ENCODE results near the gene WNT5A. TPM values are rescaled to one million over a fixed set of nuclear protein-coding genes. Genes with fewer than 3 reads are reported as not detected.

The WNT5A gene
- total RNA-seq, 1 donor from 2014 or later, result 8.9 TPM

DNA sequence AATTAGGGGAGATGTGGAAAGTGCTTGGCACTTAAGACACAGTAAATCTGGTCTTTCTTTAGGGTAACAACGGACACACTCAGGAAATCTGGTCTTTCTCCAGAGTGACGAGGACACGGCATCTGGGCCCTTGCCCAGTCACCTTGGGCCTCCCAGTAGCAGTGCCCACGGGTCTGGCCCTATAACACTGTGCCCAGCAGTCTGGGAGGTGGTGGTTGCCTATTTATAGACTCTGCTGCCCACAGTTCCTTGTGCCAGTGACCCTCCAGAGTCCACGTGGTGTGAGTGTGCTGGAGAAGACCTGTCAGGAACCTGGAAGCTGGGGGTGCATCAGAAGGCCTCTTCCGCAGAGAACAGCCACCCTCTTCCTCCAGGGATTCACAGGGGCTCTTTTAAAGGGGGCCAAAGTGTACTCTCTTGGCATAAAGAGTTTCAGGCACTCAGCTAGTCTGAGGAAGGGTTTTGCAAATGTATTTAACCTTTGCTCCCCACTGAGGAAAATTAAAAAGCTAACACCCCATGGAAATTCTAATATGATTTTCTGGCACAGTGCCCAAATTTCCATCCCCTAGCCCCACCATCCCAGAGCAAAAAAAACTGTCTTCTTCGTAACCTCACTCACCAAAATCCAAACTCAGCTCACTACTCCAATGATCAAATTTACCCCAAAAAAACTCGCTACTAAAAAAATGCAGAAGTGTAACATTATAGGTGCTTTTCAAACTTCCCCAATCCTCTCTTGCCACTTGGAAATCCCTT lies 15.4 kb downstream of the WNT5A start:
- Histone ChIP-seq H3K36me3 (ENCODE audit: control insufficient read depth in 3 of 3, insufficient read depth in 3 of 3, low read length in 3 of 3) (peaks cover 0 to 6% (median 5%) of the 10 kb centered on the region in 3 donors), H3K27ac (ENCODE audit: low read depth, low read length) (no peak overlapping the region), H3K4me1 (ENCODE audit: control insufficient read depth in 3 of 3, insufficient read depth in 3 of 3, low read length in 3 of 3) (peaks cover 0 to 5% (median 2%) of the 10 kb centered on the region in 3 donors), H3K4me3 (ENCODE audit: low read length in 3 of 3) (no peak overlapping the region), H3K9ac (ENCODE audit: low read depth in 1 of 3, low read length in 3 of 3) (no peak overlapping the region), H3K27me3 (ENCODE audit: control insufficient read depth in 3 of 3, insufficient read depth in 3 of 3, low read length in 3 of 3) (no peaks in the 10 kb centered on the region), H3K9me3 (ENCODE audit: control insufficient read depth in 3 of 3, low read length in 3 of 3) (no peaks in the 10 kb centered on the region)

DNA sequence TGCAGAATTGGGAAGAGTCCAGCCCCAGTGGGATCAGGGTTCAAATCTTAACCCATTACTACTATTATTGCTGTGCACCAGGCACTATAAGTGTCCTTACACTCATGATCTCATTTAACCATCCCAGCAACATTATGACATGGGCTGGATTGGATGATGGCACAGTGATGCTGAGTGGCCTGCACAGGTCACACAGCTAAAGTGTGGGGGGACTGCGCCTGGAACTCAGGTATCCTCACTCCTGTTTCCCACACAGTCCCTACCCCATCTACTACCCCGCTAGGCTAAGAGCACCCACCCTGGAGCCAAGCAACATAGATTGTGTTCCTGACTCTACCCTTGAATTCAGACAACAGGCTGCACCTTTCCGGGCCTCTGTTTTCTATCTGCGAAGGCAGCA lies 16.0 kb downstream of the WNT5A start:
- H3K27me3 ChIP-seq (ENCODE audit: control insufficient read depth in 3 of 3, insufficient read depth in 3 of 3, low read length in 3 of 3), result no peaks in the 10 kb centered on the region
- no peaks in the 10 kb centered on the region for H3K9me3 ChIP-seq (ENCODE audit: control insufficient read depth in 3 of 3, low read length in 3 of 3)
- H3K9ac ChIP-seq (ENCODE audit: low read depth in 1 of 3, low read length in 3 of 3), result no peak overlapping the region
- H3K4me3 ChIP-seq (ENCODE audit: low read length in 3 of 3), result no peak overlapping the region
- H3K36me3 ChIP-seq (ENCODE audit: control insufficient read depth in 3 of 3, insufficient read depth in 3 of 3, low read length in 3 of 3), result peaks cover 0 to 6% (median 5%) of the 10 kb centered on the region in 3 donors
- no peak overlapping the region for H3K27ac ChIP-seq (ENCODE audit: low read depth, low read length)
- H3K4me1 ChIP-seq (ENCODE audit: control insufficient read depth in 3 of 3, insufficient read depth in 3 of 3, low read length in 3 of 3), result peaks cover 0 to 5% (median 2%) of the 10 kb centered on the region in 3 donors

- Histone ChIP-seq H3K4me3 (ENCODE audit: low read length in 3 of 3) (no peak overlapping the region), H3K4me1 (ENCODE audit: control insufficient read depth in 3 of 3, insufficient read depth in 3 of 3, low read length in 3 of 3) (peaks cover 0 to 5% (median 2%) of the 10 kb centered on the region in 3 donors), H3K9ac (ENCODE audit: low read depth in 1 of 3, low read length in 3 of 3) (no peak overlapping the region), H3K36me3 (ENCODE audit: control insufficient read depth in 3 of 3, insufficient read depth in 3 of 3, low read length in 3 of 3) (peaks cover 0 to 6% (median 5%) of the 10 kb centered on the region in 3 donors), H3K27me3 (ENCODE audit: control insufficient read depth in 3 of 3, insufficient read depth in 3 of 3, low read length in 3 of 3) (no peaks in the 10 kb centered on the region), H3K27ac (ENCODE audit: low read depth, low read length) (no peak overlapping the region), H3K9me3 (ENCODE audit: control insufficient read depth in 3 of 3, low read length in 3 of 3) (no peaks in the 10 kb centered on the region)
Measured at GRCh38 chr3:55469957-55470526, 17.1 kb downstream of the WNT5A start.

DNA sequence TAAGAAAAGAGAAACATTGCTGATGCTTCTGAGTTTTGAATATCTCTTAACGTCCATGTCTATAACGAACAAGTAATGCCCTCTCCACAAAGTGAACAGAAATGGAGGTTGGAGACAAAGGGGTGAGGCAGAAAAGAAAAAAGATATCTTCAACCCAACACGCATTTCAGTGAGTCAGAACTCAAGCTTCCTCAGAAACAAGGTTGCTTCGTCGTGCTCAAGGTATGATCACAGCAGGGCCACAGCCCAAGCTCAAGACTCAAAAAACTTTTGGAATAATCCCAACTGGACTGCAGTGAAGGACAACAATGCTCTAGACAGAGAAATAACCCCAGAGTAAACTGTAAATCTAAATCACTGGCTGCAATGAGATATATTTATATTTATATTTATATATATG lies 18.9 kb downstream of the WNT5A start:
- no peaks in the 10 kb centered on the region for H3K9me3 ChIP-seq (ENCODE audit: control insufficient read depth in 3 of 3, low read length in 3 of 3)
- peaks cover 0 to 5% (median 4%) of the 10 kb centered on the region in 3 donors for H3K36me3 ChIP-seq (ENCODE audit: control insufficient read depth in 3 of 3, insufficient read depth in 3 of 3, low read length in 3 of 3)
- H3K27me3 ChIP-seq (ENCODE audit: control insufficient read depth in 3 of 3, insufficient read depth in 3 of 3, low read length in 3 of 3), result no peaks in the 10 kb centered on the region
- no peak overlapping the region for H3K9ac ChIP-seq (ENCODE audit: low read depth in 1 of 3, low read length in 3 of 3)
- peaks cover 0 to 5% (median 2%) of the 10 kb centered on the region in 3 donors for H3K4me1 ChIP-seq (ENCODE audit: control insufficient read depth in 3 of 3, insufficient read depth in 3 of 3, low read length in 3 of 3)
- no peak overlapping the region for H3K27ac ChIP-seq (ENCODE audit: low read depth, low read length)
- no peak overlapping the region for H3K4me3 ChIP-seq (ENCODE audit: low read length in 3 of 3)

DNA sequence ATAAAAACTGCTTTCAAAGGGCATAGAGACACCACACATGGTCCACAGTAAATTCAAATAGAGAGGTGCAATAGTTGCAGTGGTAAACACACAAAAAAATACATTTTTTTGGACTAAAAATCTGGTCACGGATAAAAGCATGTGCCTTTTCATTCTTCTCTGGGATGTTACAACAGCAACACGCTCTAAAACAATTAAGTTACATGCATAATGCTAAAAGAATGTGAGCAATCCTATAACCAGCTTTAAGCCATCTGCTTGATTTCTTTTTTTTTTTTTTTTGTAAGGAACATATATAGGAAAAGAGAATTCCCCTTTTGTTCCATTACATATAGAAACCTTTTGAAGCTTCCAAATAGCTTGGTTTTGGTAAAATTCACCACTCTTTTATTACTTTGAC lies 20.0 kb downstream of the WNT5A start:
- Histone ChIP-seq H3K4me3 (ENCODE audit: low read length in 3 of 3) (no peak overlapping the region), H3K27me3 (ENCODE audit: control insufficient read depth in 3 of 3, insufficient read depth in 3 of 3, low read length in 3 of 3) (no peaks in the 10 kb centered on the region), H3K9me3 (ENCODE audit: control insufficient read depth in 3 of 3, low read length in 3 of 3) (no peaks in the 10 kb centered on the region), H3K9ac (ENCODE audit: low read depth in 1 of 3, low read length in 3 of 3) (no peak overlapping the region), H3K36me3 (ENCODE audit: control insufficient read depth in 3 of 3, insufficient read depth in 3 of 3, low read length in 3 of 3) (peaks cover 0 to 5% (median 4%) of the 10 kb centered on the region in 3 donors), H3K27ac (ENCODE audit: low read depth, low read length) (no peak overlapping the region), H3K4me1 (ENCODE audit: control insufficient read depth in 3 of 3, insufficient read depth in 3 of 3, low read length in 3 of 3) (peaks cover 0 to 5% (median 2%) of the 10 kb centered on the region in 3 donors)

DNA sequence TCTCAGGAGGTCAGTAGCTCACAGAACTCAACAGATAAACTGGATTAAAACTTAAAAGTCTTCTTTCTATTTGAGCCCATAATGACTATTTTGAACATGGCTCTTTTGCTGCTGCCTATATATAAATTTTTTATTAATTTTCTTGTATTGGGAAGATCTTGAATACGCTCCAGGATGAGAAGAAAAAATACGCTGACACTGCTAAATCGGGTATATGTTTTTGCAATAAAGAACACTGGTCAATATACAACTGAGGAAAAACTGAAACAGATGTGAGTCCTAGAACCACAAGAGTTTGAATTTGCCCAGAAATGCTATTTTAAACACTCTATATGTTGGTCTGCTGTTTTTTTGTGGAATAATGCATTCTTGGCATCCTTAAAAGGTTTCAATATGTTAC lies 20.6 kb downstream of the WNT5A start:
- Histone ChIP-seq H3K9ac (ENCODE audit: low read depth in 1 of 3, low read length in 3 of 3) (no peak overlapping the region), H3K27me3 (ENCODE audit: control insufficient read depth in 3 of 3, insufficient read depth in 3 of 3, low read length in 3 of 3) (no peaks in the 10 kb centered on the region), H3K36me3 (ENCODE audit: control insufficient read depth in 3 of 3, insufficient read depth in 3 of 3, low read length in 3 of 3) (peaks cover 0 to 5% (median 4%) of the 10 kb centered on the region in 3 donors), H3K9me3 (ENCODE audit: control insufficient read depth in 3 of 3, low read length in 3 of 3) (no peaks in the 10 kb centered on the region), H3K4me1 (ENCODE audit: control insufficient read depth in 3 of 3, insufficient read depth in 3 of 3, low read length in 3 of 3) (peaks cover 0 to 2% (median 2%) of the 10 kb centered on the region in 3 donors), H3K4me3 (ENCODE audit: low read length in 3 of 3) (no peak overlapping the region), H3K27ac (ENCODE audit: low read depth, low read length) (no peak overlapping the region)

GRCh38 chr3:55461896-55462295 lies 25.2 kb downstream of the WNT5A start:
- no peaks in the 10 kb centered on the region for H3K27me3 ChIP-seq (ENCODE audit: control insufficient read depth in 3 of 3, insufficient read depth in 3 of 3, low read length in 3 of 3)
- no peak overlapping the region for H3K9ac ChIP-seq (ENCODE audit: low read depth in 1 of 3, low read length in 3 of 3)
- no peaks in the 10 kb centered on the region for H3K9me3 ChIP-seq (ENCODE audit: control insufficient read depth in 3 of 3, low read length in 3 of 3)
- no peak overlapping the region for H3K27ac ChIP-seq (ENCODE audit: low read depth, low read length)
- no peak overlapping the region for H3K4me3 ChIP-seq (ENCODE audit: low read length in 3 of 3)
- no peaks in the 10 kb centered on the region for H3K4me1 ChIP-seq (ENCODE audit: control insufficient read depth in 3 of 3, insufficient read depth in 3 of 3, low read length in 3 of 3)
- no peaks in the 10 kb centered on the region for H3K36me3 ChIP-seq (ENCODE audit: control insufficient read depth in 3 of 3, insufficient read depth in 3 of 3, low read length in 3 of 3)

GRCh38 chr3:55459838-55460237 lies 27.3 kb downstream of the WNT5A start:
- H3K4me1 ChIP-seq (ENCODE audit: control insufficient read depth in 3 of 3, insufficient read depth in 3 of 3, low read length in 3 of 3), result no peaks in the 10 kb centered on the region
- peaks cover 0 to 5% (median 0%) of the 10 kb centered on the region in 3 donors for H3K27me3 ChIP-seq (ENCODE audit: control insufficient read depth in 3 of 3, insufficient read depth in 3 of 3, low read length in 3 of 3)
- H3K36me3 ChIP-seq (ENCODE audit: control insufficient read depth in 3 of 3, insufficient read depth in 3 of 3, low read length in 3 of 3), result no peaks in the 10 kb centered on the region
- no peak overlapping the region for H3K9ac ChIP-seq (ENCODE audit: low read depth in 1 of 3, low read length in 3 of 3)
- H3K9me3 ChIP-seq (ENCODE audit: control insufficient read depth in 3 of 3, low read length in 3 of 3), result no peaks in the 10 kb centered on the region
- H3K27ac ChIP-seq (ENCODE audit: low read depth, low read length), result no peak overlapping the region
- H3K4me3 ChIP-seq (ENCODE audit: low read length in 3 of 3), result no peak overlapping the region

GRCh38 chr3:55458181-55458790 lies 28.8 kb downstream of the WNT5A start:
- H3K9me3 ChIP-seq (ENCODE audit: control insufficient read depth in 3 of 3, low read length in 3 of 3), result no peaks in the 10 kb centered on the region
- no peak overlapping the region for H3K27ac ChIP-seq (ENCODE audit: low read depth, low read length)
- no peaks in the 10 kb centered on the region for H3K4me1 ChIP-seq (ENCODE audit: control insufficient read depth in 3 of 3, insufficient read depth in 3 of 3, low read length in 3 of 3)
- H3K27me3 ChIP-seq (ENCODE audit: control insufficient read depth in 3 of 3, insufficient read depth in 3 of 3, low read length in 3 of 3), result peaks cover 0 to 5% (median 0%) of the 10 kb centered on the region in 3 donors
- no peak overlapping the region for H3K4me3 ChIP-seq (ENCODE audit: low read length in 3 of 3)
- no peaks in the 10 kb centered on the region for H3K36me3 ChIP-seq (ENCODE audit: control insufficient read depth in 3 of 3, insufficient read depth in 3 of 3, low read length in 3 of 3)
- H3K9ac ChIP-seq (ENCODE audit: low read depth in 1 of 3, low read length in 3 of 3), result no peak overlapping the region

DNA sequence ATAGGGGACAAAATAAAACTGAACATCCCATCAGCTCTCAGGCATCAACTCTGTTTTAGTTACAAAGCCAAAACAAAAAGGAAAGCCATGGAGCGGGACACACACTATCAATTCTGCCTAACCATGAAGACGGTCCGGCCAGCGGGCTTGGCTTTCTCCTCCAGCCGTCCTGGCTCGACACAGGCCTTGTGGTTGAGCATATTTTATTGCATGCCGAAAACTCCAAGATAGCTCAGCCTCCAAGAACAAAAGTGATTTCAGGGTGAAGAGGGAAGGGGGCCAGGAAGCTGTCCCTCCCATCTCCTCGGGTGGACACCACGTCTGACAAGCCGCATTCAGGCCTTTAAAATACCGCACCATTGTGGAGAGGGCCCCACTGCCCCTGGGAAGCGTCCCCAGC lies 31.2 kb downstream of the WNT5A start:
- Histone ChIP-seq H3K9me3 (ENCODE audit: control insufficient read depth in 3 of 3, low read length in 3 of 3) (no peaks in the 10 kb centered on the region), H3K27ac (ENCODE audit: low read depth, low read length) (no peak overlapping the region), H3K4me1 (ENCODE audit: control insufficient read depth in 3 of 3, insufficient read depth in 3 of 3, low read length in 3 of 3) (no peaks in the 10 kb centered on the region), H3K36me3 (ENCODE audit: control insufficient read depth in 3 of 3, insufficient read depth in 3 of 3, low read length in 3 of 3) (no peaks in the 10 kb centered on the region), H3K4me3 (ENCODE audit: low read length in 3 of 3) (no peak overlapping the region), H3K9ac (ENCODE audit: low read depth in 1 of 3, low read length in 3 of 3) (no peak overlapping the region), H3K27me3 (ENCODE audit: control insufficient read depth in 3 of 3, insufficient read depth in 3 of 3, low read length in 3 of 3) (peaks cover 0 to 5% (median 3%) of the 10 kb centered on the region in 3 donors)
